GM18861 (cell line): Measurements from ENCODE around the gene ANK2.

Source experiments
- ATAC-seq: cut with Tn5 transposase; IDR thresholded peaks from one replicate; pipeline ENCODE4 v1.9.1; 2021; ENCODE audit not compliant: unreplicated experiment

The ANK2 gene

DNA sequence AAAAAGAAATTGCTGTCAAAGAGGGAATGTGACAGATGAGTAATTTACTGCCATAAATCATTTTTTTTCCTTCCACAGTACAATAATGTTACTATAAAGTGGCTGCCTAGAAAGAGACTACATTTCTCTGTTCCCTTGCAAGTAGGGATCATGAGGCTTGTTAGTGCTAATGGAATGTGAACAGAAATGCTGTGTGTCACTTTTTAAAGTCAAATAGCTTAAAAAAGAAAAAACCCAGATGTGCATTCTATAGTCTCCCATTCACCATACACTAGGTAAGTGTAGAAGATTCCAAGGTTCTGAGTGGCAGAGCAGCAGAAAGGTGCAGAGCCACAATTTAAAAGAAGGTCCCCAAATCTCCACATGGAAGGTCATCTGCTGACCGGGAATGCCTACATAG, 383.7 kb downstream of the ANK2 start:
- no peak for ATAC-seq
